GM23338 (cell line): Measurements from ENCODE around the gene GHR. TPM values are rescaled to one million over a fixed set of nuclear protein-coding genes. Genes with fewer than 3 reads are reported as not detected.

Source experiments
- ATAC-seq: fragments of 200-7000 bp; cut with Tn5 transposase; 3 replicates; pipeline ENCODE4 v1.9.1; 2020
- DNase-seq: peaks from one replicate; pipeline ENCODE4 v3.0.0-alpha.2; 2015; ENCODE audit warnings: low spot score
- H2AFZ ChIP-seq: fragments of 200-600 bp; sonication (generic); 2 replicates; pipeline ENCODE4 v1.8.0; 2016; ENCODE audit warnings: antibody characterized with exemption, mild to moderate bottlenecking, moderate library complexity
- H3F3A ChIP-seq: fragments of 200-600 bp; sonication (generic); replicated peaks from 2 replicates; pipeline ENCODE4 v1.8.0; 2017; ENCODE audit warnings: antibody characterized with exemption, mixed run types, low read depth
- H3K27ac ChIP-seq: fragments of 200-600 bp; sonication (generic); 2 replicates; pipeline ENCODE4 v1.6.1; 2016; ENCODE audit warnings: low read depth
- H3K27me3 ChIP-seq: fragments of 200-600 bp; sonication (generic); 2 replicates; pipeline ENCODE4 v1.8.0; 2016; ENCODE audit warnings: mild to moderate bottlenecking, mixed run types, moderate library complexity; ENCODE audit not compliant: insufficient read depth
- H3K36me3 ChIP-seq: fragments of 200-600 bp; sonication (generic); 2 replicates; pipeline ENCODE4 v1.8.0; 2016; ENCODE audit warnings: mild to moderate bottlenecking; ENCODE audit not compliant: insufficient read depth
- H3K4me1 ChIP-seq: fragments of 200-600 bp; sonication (generic); 2 replicates; pipeline ENCODE4 v1.8.0; 2016; ENCODE audit warnings: mild to moderate bottlenecking, moderate library complexity; ENCODE audit not compliant: insufficient read depth
- H3K4me2 ChIP-seq: fragments of 200-600 bp; sonication (generic); 2 replicates; pipeline ENCODE4 v1.7.1; 2017; ENCODE audit warnings: mixed run types
- H3K4me3 ChIP-seq: fragments of 200-600 bp; sonication (generic); 2 replicates; pipeline ENCODE4 v1.6.1; 2016; ENCODE audit warnings: mixed run types
- H3K79me2 ChIP-seq: fragments of 200-600 bp; sonication (generic); replicated peaks from 2 replicates; pipeline ENCODE4 v1.8.0; 2017; ENCODE audit warnings: mild to moderate bottlenecking; ENCODE audit not compliant: insufficient read depth
- H3K9me2 ChIP-seq: fragments of 200-600 bp; sonication (generic); 2 replicates; pipeline ENCODE4 v1.8.0; 2017; ENCODE audit not compliant: insufficient read depth
- H4K20me1 ChIP-seq: fragments of 200-600 bp; sonication (generic); replicated peaks from 2 replicates; pipeline ENCODE4 v1.8.0; 2017; ENCODE audit warnings: mild to moderate bottlenecking; ENCODE audit not compliant: insufficient read depth
- H3K27ac Mint-ChIP-seq: 2 replicates; pipeline ENCODE4 v1.8.0; 2020; ENCODE audit warnings: inconsistent platforms, mild to moderate bottlenecking, moderate library complexity, mixed read lengths
- H3K27me3 Mint-ChIP-seq: 3 replicates; pipeline ENCODE4 v1.8.0; 2022; ENCODE audit warnings: low read depth, mild to moderate bottlenecking, moderate library complexity, mixed read lengths, inconsistent platforms; ENCODE audit not compliant: insufficient read depth, poor library complexity
- H3K36me3 Mint-ChIP-seq: 3 replicates; pipeline ENCODE4 v1.8.0; 2021; ENCODE audit warnings: low read depth, mild to moderate bottlenecking, inconsistent platforms, moderate library complexity, mixed read lengths
- H3K4me1 Mint-ChIP-seq: 3 replicates; pipeline ENCODE4 v1.8.0; 2020; ENCODE audit warnings: mild to moderate bottlenecking, inconsistent platforms, mixed read lengths
- H3K4me3 Mint-ChIP-seq: 3 replicates; pipeline ENCODE4 v1.8.0; 2021; ENCODE audit warnings: moderate library complexity, mild to moderate bottlenecking, inconsistent platforms, mixed read lengths
- H3K9me3 Mint-ChIP-seq: 3 replicates; pipeline ENCODE4 v1.8.0; 2020; ENCODE audit warnings: moderate library complexity, mild to moderate bottlenecking, inconsistent platforms, mixed read lengths
- CREB1 ChIP-seq: fragments of 250-450 bp; sonication (Bioruptor Pico); IDR thresholded peaks from 2 replicates; pipeline ENCODE4 v1.5.0; 2020; ENCODE audit warnings: low read depth, mild to moderate bottlenecking, moderate library complexity
- CTCF ChIP-seq, 2 experiments: fragments of 200-600 bp in 1 of 2; sonication (generic) in 1 of 2; conservative IDR thresholded peaks; 2 replicates each; pipeline versions ENCODE4 v1.5.1 to v1.6.1; 2016 to 2017; ENCODE audit warnings: antibody characterized with exemption in 2 of 2, low read depth in 2 of 2, mild to moderate bottlenecking in 2 of 2, moderate library complexity in 1 of 2
- ETS1 ChIP-seq: IDR thresholded peaks from 2 replicates; pipeline ENCODE4 v1.6.1; 2016; ENCODE audit warnings: antibody characterized with exemption
- EZH2 ChIP-seq: fragments of 200-600 bp; sonication (generic); IDR thresholded peaks from one replicate; pipeline ENCODE4 v1.8.0; 2017; ENCODE audit warnings: antibody characterized with exemption, mild to moderate bottlenecking, low read depth; ENCODE audit not compliant: unreplicated experiment
- EZH2phosphoT487 ChIP-seq: fragments of 200-600 bp; sonication (generic); IDR thresholded peaks from one replicate; pipeline ENCODE4 v1.8.1; 2018; ENCODE audit warnings: antibody characterized with exemption; ENCODE audit not compliant: unreplicated experiment
- REST ChIP-seq: IDR thresholded peaks from one replicate; pipeline ENCODE4 v1.6.1; 2018; ENCODE audit warnings: antibody characterized with exemption; ENCODE audit not compliant: unreplicated experiment
- STAT1 ChIP-seq: IDR thresholded peaks from one replicate; pipeline ENCODE4 v1.6.1; 2016; ENCODE audit warnings: antibody characterized with exemption; ENCODE audit not compliant: unreplicated experiment
- ZNF331 ChIP-seq: fragments of 250-450 bp; sonication (Bioruptor Pico); IDR thresholded peaks from 2 replicates; pipeline ENCODE4 v1.5.0; 2020; ENCODE audit warnings: low read depth, mild to moderate bottlenecking, moderate library complexity
- polyA plus RNA-seq: library from polyadenylated mRNA; unstranded; fragments of >200 nt; fragmentation: Nextera tagmentation; extraction: Ambion mirVana; gene quantifications from 2 replicates; pipeline ENCODE4 v1.2.1, GENCODE V29; 2016
- total RNA-seq: library from RNA; depleted of rRNA; stranded (reverse); fragments of >200 nt; shearing (Covaris generic); gene quantifications from 2 replicates; pipeline ENCODE4 v1.2.3, GENCODE V29; 2014

Gene GHR
- total and polyA plus RNA-seq, 2 experiments from 2014 or later, result 0.21 to 1.9 TPM

- no peak for TF ChIP-seq CTCF (conservative IDR thresholded peaks at IDR 0.05; ENCODE audit: low read depth in 2 of 2)
- no peak for TF ChIP-seq STAT1
- TF ChIP-seq ZNF331 (CRISPR knock-in tag), result no peak
- no peak for TF ChIP-seq EZH2
Measured at GRCh38 chr5:42592401-42593140, 169.3 kb downstream of the GHR start (continued).

GRCh38 chr5:42593591-42593990 is 170.4 kb downstream of the GHR start:
- Histone ChIP-seq H3K4me3 (no peak overlapping the region), H3K36me3 (no peaks in the 10 kb centered on the region), H3K9me2 (no peaks in the 10 kb centered on the region), H3F3A (no peaks in the 10 kb centered on the region), H3K27ac (no peak overlapping the region), H2AFZ (no peak overlapping the region), H4K20me1 (no peaks in the 10 kb centered on the region), H3K27me3 (no peaks in the 10 kb centered on the region), H3K79me2 (no peaks in the 10 kb centered on the region), H3K4me1 (no peaks in the 10 kb centered on the region), H3K4me2 (no peak overlapping the region)
- Mint-ChIP-seq H3K9me3 (peaks cover 17% of the 10 kb centered on the region), H3K27me3 (no peaks in the 10 kb centered on the region), H3K36me3 (no peaks in the 10 kb centered on the region), H3K4me3 (no peak overlapping the region), H3K4me1 (peaks cover 4% of the 10 kb centered on the region; the same call in 2 of the 3 replicates), H3K27ac (no peak overlapping the region)
- TF ChIP-seq EZH2, result no peak
- TF ChIP-seq EZH2phosphoT487, result no peak
- TF ChIP-seq ETS1, result no peak
- ATAC-seq (no peak), DNase-seq (no peak)

GRCh38 chr5:42595597-42595996 is 172.4 kb downstream of the GHR start:
- H3K4me3 Mint-ChIP-seq, result no peak overlapping the region
- H3K79me2 ChIP-seq, result no peaks in the 10 kb centered on the region
- H3K4me3 ChIP-seq, result no peak overlapping the region
- no peak overlapping the region for H3K27ac ChIP-seq
- H3K36me3 Mint-ChIP-seq, result no peaks in the 10 kb centered on the region
- peak; percentile 6 for DNase-seq
- no peak overlapping the region for H3K4me2 ChIP-seq
- H3K4me1 ChIP-seq, result no peaks in the 10 kb centered on the region
- ATAC-seq, result no peak
- no peak overlapping the region for H3K27ac Mint-ChIP-seq
- H4K20me1 ChIP-seq, result no peaks in the 10 kb centered on the region
- no peaks in the 10 kb centered on the region for H3K9me2 ChIP-seq
- no peaks in the 10 kb centered on the region for H3K27me3 ChIP-seq
- no peaks in the 10 kb centered on the region for H3K27me3 Mint-ChIP-seq
- H3F3A ChIP-seq, result no peaks in the 10 kb centered on the region
- no peak overlapping the region for H2AFZ ChIP-seq
- H3K9me3 Mint-ChIP-seq, result peaks cover 20% of the 10 kb centered on the region
- H3K4me1 Mint-ChIP-seq, result peaks cover 4% of the 10 kb centered on the region; the same call in 2 of the 3 replicates
- no peaks in the 10 kb centered on the region for H3K36me3 ChIP-seq
- no peak for TF ChIP-seq REST
- TF ChIP-seq EZH2phosphoT487, result no peak
- no peak for TF ChIP-seq CREB1
